DND-41 (cell line): ENCODE measurements around the gene TRPT1.
A peak's percentile ranks its signal among the peaks of the same experiment; 100 is the strongest.

Experiments used
- ATAC-seq: fragments of 200-7000 bp; cut with Tn5 transposase; 3 replicates; pipeline ENCODE4 v1.9.1; 2021; ENCODE audit warnings: low read depth; ENCODE audit not compliant: insufficient read depth
- DNase-seq: peaks from one replicate; pipeline ENCODE4 v3.0.0-alpha.2; 2020
- H2AFZ ChIP-seq: 2 replicates; pipeline ENCODE4 v1.6.0; 2012; ENCODE audit warnings: low read depth, low read length
- H3K27ac ChIP-seq: 2 replicates; pipeline ENCODE4 v1.5.1; 2012; ENCODE audit warnings: low read length, inconsistent platforms
- H3K27me3 ChIP-seq: fragments of 200-600 bp; sonication (generic); 2 replicates; pipeline ENCODE4 v1.6.0; 2012; ENCODE audit warnings: low read length, mild to moderate bottlenecking, inconsistent platforms; ENCODE audit not compliant: insufficient read depth, poor library complexity
- H3K36me3 ChIP-seq: 2 replicates; pipeline ENCODE4 v1.5.1; 2012; ENCODE audit warnings: low read length, inconsistent platforms; ENCODE audit not compliant: insufficient read depth
- H3K4me1 ChIP-seq: 2 replicates; pipeline ENCODE4 v1.5.1; 2012; ENCODE audit warnings: mild to moderate bottlenecking, low read length; ENCODE audit not compliant: insufficient read depth
- H3K4me2 ChIP-seq: 2 replicates; pipeline ENCODE4 v1.6.0; 2012; ENCODE audit warnings: mild to moderate bottlenecking, moderate library complexity, low read length, inconsistent platforms; ENCODE audit not compliant: insufficient read depth
- H3K4me3 ChIP-seq, 2 experiments: fragments of 200-600 bp in 1 of 2; shearing (Covaris generic) in 1 of 2; 2 replicates each; pipeline ENCODE4 v1.5.1; 2012 to 2016; ENCODE audit warnings: inconsistent platforms in 2 of 2, low read length in 2 of 2, mild to moderate bottlenecking in 2 of 2, low read depth in 1 of 2, moderate library complexity in 1 of 2
- H3K79me2 ChIP-seq: 2 replicates; pipeline ENCODE4 v1.6.0; 2012; ENCODE audit warnings: low read length, inconsistent platforms; ENCODE audit not compliant: insufficient read depth
- H3K9ac ChIP-seq: 2 replicates; pipeline ENCODE4 v1.6.0; 2012; ENCODE audit warnings: low read depth, mild to moderate bottlenecking, inconsistent platforms, low read length, moderate library complexity
- H3K9me3 ChIP-seq: 2 replicates; pipeline ENCODE4 v1.5.1; 2012; ENCODE audit warnings: low read length, moderate library complexity, mild to moderate bottlenecking, inconsistent platforms; ENCODE audit not compliant: insufficient read depth, severe bottlenecking
- H4K20me1 ChIP-seq: 2 replicates; pipeline ENCODE4 v1.6.0; 2012; ENCODE audit warnings: low read length; ENCODE audit not compliant: insufficient read depth
- EZH2 ChIP-seq: IDR thresholded peaks from 3 replicates; pipeline ENCODE4 v1.6.1; 2012; ENCODE audit warnings: borderline replicate concordance, low read depth, mild to moderate bottlenecking, moderate library complexity, low read length, inconsistent platforms; ENCODE audit not compliant: severe bottlenecking
- TF ChIP-seq, protein P1 (sequence below): IDR thresholded peaks from 2 replicates; pipeline ENCODE4 v1.5.1; 2012; ENCODE audit warnings: borderline replicate concordance, low read length, moderate library complexity, mild to moderate bottlenecking; ENCODE audit not compliant: poor library complexity, severe bottlenecking; ENCODE audit errors: extremely low read depth

Gene TRPT1

DNA sequence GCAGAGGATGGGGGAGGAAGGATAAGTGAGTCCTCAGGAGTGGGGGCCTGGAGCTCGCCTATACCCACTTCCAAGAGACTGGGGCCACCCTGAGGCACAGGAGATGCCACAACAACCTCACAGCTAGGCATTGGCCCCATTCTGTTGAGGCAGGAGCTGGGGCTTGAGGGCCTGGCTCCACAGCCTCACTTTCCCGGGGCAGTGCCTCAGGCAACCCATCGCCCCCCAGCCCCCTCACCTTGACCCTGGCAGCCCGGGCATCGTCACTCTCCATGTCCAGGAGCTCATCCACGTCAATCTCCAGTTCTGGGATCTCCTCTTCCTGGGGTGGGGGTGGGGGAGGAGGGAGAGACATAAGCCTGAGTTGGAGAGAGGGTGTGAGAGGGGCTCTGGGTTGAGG is 19.0 kb upstream of the TRPT1 start:
- H3K9me3 ChIP-seq: no peaks in the 10 kb centered on the region
- peak overlapping the region; percentile 83 for H3K9ac ChIP-seq
- H3K4me3 ChIP-seq: peak overlapping the region; percentile 82 to 90; a peak in 3 of 4 replicates
- H3K36me3 ChIP-seq: peaks cover 31% of the 10 kb centered on the region
- H3K27me3 ChIP-seq: no peaks in the 10 kb centered on the region
- H3K4me1 ChIP-seq: peaks cover 54% of the 10 kb centered on the region
- H2AFZ ChIP-seq: no peak overlapping the region
- ATAC-seq (no peak), DNase-seq (peak; percentile 44)
- peaks cover 46% of the 10 kb centered on the region for H3K79me2 ChIP-seq
- peak overlapping the region; percentile 91 for H3K27ac ChIP-seq
- peak overlapping the region; percentile 93 for H3K4me2 ChIP-seq
- no peak for TF ChIP-seq EZH2
- TF ChIP-seq, protein P1, sequence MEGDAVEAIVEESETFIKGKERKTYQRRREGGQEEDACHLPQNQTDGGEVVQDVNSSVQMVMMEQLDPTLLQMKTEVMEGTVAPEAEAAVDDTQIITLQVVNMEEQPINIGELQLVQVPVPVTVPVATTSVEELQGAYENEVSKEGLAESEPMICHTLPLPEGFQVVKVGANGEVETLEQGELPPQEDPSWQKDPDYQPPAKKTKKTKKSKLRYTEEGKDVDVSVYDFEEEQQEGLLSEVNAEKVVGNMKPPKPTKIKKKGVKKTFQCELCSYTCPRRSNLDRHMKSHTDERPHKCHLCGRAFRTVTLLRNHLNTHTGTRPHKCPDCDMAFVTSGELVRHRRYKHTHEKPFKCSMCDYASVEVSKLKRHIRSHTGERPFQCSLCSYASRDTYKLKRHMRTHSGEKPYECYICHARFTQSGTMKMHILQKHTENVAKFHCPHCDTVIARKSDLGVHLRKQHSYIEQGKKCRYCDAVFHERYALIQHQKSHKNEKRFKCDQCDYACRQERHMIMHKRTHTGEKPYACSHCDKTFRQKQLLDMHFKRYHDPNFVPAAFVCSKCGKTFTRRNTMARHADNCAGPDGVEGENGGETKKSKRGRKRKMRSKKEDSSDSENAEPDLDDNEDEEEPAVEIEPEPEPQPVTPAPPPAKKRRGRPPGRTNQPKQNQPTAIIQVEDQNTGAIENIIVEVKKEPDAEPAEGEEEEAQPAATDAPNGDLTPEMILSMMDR: no peak
- peaks cover 31% of the 10 kb centered on the region for H4K20me1 ChIP-seq

DNA sequence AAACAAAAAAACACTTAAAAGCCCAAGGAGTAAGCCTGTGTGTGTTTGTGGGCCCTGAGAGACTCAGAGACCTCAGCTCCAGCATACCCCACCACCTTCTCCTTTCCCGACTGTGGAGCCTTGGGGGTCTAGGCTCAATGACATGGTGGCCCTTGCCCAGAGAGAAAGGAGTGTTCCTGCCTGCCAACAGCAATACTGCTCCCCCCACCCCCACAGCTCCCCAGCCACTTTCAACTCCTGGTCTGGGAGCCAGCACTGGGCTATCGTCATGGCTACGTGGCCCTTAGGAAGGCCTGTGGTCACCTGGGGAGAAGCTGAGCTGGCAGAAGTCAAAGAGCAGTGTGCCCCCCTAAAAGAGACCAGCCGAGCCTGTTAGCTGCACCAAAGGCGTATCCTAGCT is 18.1 kb upstream of the TRPT1 start:
- H3K4me2 ChIP-seq: peak overlapping the region; percentile 93; the same call in 1 of the 2 replicates
- peaks cover 61% of the 10 kb centered on the region for H3K4me1 ChIP-seq
- ATAC-seq (no peak), DNase-seq (no peak)
- peaks cover 37% of the 10 kb centered on the region for H3K36me3 ChIP-seq
- H3K27ac ChIP-seq: peak overlapping the region; percentile 52; the same call in 1 of the 2 replicates
- no peak overlapping the region for H3K4me3 ChIP-seq
- no peak overlapping the region; the same call in 1 of the 2 replicates for H3K9ac ChIP-seq
- peaks cover 31% of the 10 kb centered on the region for H4K20me1 ChIP-seq
- H2AFZ ChIP-seq: no peak overlapping the region
- H3K27me3 ChIP-seq: no peaks in the 10 kb centered on the region
- peaks cover 46% of the 10 kb centered on the region for H3K79me2 ChIP-seq
- no peak for TF ChIP-seq EZH2
- TF ChIP-seq, protein P1: no peak
- no peaks in the 10 kb centered on the region for H3K9me3 ChIP-seq

- Histone ChIP-seq H3K79me2 (peaks cover 46% of the 10 kb centered on the region), H3K27ac (peak overlapping the region; percentile 39; the same call in 1 of the 2 replicates), H3K4me2 (peak overlapping the region; percentile 93), H3K27me3 (no peaks in the 10 kb centered on the region), H4K20me1 (peaks cover 31% of the 10 kb centered on the region), H3K9me3 (no peaks in the 10 kb centered on the region), H3K4me3 (peak overlapping the region in 1 of 2 experiments; percentile 21; a peak in 1 of 4 replicates), H3K4me1 (peaks cover 63% of the 10 kb centered on the region), H3K9ac (peak overlapping the region; percentile 67), H2AFZ (no peak overlapping the region), H3K36me3 (peaks cover 44% of the 10 kb centered on the region)
- no peak for DNase-seq
- ATAC-seq: no peak
- TF ChIP-seq EZH2: no peak
- TF ChIP-seq, protein P1: no peak
Measured at GRCh38 chr11:64243236-64243854, 17.4 kb upstream of the TRPT1 start.
